ENCODE results near the gene ZNF331. TPM values are rescaled to one million over a fixed set of nuclear protein-coding genes. Genes with fewer than 3 reads are reported as not detected.
A peak's percentile ranks its signal among the peaks of the same experiment; 100 is the strongest.

The ZNF331 gene
- total RNA-seq, 4 donors from 2014 or later: 4.8 to 12.6 (median 7.0) TPM

DNA sequence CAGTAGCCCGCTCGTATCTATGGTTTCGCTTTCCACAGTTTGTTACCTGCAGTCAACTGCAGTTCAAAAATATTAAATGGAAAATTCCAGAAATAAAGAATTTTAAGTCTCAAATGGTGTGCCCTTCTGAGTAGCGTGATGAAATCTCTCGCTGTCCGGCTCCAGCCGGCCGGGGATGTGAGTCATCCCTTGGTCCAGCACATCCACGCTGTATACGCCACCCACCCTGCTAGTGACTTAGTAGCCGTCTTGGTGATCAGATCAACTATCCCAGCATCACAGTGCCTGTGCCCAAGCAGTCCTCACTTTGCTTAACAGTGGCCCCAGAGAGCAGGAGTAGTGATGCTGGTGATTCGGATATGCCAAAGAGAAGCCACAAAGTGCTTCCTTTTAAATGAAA, 40.0 kb downstream of the ZNF331 start:
- Histone ChIP-seq H3K4me3 (peak overlapping the region in 1 of 4 donors; percentile 31), H3K4me1 (no peaks in the 10 kb centered on the region), H3K36me3 (peaks cover 14 to 70% of the 10 kb centered on the region in 2 donors), H3K27ac (no peak overlapping the region), H3K9me3 (peaks cover 0 to 24% (median 2%) of the 10 kb centered on the region in 3 donors), H3K27me3 (no peaks in the 10 kb centered on the region)
- no peak for ATAC-seq
- in situ Hi-C loops (cut with MboI; ENCODE audit: low sequenced_read_pairs in 4 of 4) (no loop called here), intact Hi-C loops (cut with DNase I; ENCODE audit: low total_unique reads) (no loop called here)
- no peak for DNase-seq
- TF ChIP-seq, protein P1, sequence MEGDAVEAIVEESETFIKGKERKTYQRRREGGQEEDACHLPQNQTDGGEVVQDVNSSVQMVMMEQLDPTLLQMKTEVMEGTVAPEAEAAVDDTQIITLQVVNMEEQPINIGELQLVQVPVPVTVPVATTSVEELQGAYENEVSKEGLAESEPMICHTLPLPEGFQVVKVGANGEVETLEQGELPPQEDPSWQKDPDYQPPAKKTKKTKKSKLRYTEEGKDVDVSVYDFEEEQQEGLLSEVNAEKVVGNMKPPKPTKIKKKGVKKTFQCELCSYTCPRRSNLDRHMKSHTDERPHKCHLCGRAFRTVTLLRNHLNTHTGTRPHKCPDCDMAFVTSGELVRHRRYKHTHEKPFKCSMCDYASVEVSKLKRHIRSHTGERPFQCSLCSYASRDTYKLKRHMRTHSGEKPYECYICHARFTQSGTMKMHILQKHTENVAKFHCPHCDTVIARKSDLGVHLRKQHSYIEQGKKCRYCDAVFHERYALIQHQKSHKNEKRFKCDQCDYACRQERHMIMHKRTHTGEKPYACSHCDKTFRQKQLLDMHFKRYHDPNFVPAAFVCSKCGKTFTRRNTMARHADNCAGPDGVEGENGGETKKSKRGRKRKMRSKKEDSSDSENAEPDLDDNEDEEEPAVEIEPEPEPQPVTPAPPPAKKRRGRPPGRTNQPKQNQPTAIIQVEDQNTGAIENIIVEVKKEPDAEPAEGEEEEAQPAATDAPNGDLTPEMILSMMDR (IDR thresholded peaks at IDR 0.05 in 4 of 5, conservative IDR thresholded peaks at IDR 0.05 in 1 of 5): no peak

- ATAC-seq (no peak), DNase-seq (no peak)
- intact Hi-C loops (cut with DNase I; ENCODE audit: low total_unique reads) (no loop called here), in situ Hi-C loops (cut with MboI; ENCODE audit: low sequenced_read_pairs in 4 of 4) (no loop called here)
- Histone ChIP-seq H3K4me1 (no peaks in the 10 kb centered on the region), H3K36me3 (peaks cover 14 to 54% of the 10 kb centered on the region in 2 donors), H3K9me3 (peaks cover 0 to 24% (median 2%) of the 10 kb centered on the region in 3 donors), H3K27ac (no peak overlapping the region), H3K27me3 (no peaks in the 10 kb centered on the region), H3K4me3 (no peak overlapping the region)
- TF ChIP-seq POLR2A (IDR thresholded peaks at IDR 0.05): no peak
- TF ChIP-seq, protein P1 (IDR thresholded peaks at IDR 0.05 in 4 of 5, conservative IDR thresholded peaks at IDR 0.05 in 1 of 5): no peak
These were observed 41.6 kb downstream of the ZNF331 start for GRCh38 chr19:53579518-53579917.

DNA sequence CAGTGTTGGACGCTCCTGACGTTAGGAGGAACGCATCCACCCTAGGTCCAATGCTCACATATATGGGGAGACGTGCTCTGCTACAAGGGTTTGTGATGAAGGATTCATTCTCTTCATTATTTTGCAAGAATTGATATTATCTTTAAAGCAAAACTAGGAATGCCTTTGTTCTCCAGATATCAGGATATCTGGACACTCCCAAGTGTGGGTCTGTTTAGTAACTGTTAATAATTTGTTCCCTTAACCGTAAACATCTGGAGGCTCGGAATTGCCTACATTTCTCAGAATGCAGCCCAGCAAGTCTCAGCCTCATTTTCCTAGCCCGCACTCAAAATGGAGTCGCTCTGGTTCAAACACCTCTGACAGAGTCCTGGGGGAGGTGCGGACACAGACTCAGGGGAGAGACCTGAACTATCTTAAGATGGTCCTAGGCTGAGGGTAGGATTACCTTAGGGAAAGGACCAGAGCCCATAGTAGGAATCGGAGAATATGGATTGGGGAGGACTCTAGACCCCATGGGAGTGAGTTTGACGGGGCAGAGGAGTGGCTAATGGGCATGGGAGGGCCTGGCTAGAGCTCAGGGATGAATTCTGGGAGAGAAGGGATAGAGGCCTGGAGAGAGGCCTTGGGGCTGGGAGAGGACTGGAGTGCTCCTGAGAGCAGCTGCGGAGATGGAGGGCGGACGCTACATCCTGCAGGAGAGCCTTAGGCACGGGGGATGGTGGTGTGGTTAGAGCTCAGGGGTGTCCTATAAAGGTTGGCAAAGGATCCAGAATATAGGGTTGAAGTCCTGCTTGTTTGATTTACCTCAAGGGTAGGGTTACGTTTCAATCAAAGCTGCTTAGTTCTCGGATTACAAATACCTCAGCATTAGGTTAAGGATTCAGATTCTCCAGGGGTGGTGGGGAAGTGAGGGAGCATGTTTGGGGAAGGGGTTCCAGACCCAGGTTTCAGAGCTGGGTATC, 43.2 kb downstream of the ZNF331 start:
- intact Hi-C loops (cut with DNase I; ENCODE audit: low total_unique reads) (no loop called here), in situ Hi-C loops (cut with MboI; ENCODE audit: low sequenced_read_pairs in 4 of 4) (no loop called here)
- Histone ChIP-seq H3K4me3 (no peak overlapping the region), H3K36me3 (peaks cover 14 to 40% of the 10 kb centered on the region in 2 donors), H3K27me3 (no peaks in the 10 kb centered on the region), H3K4me1 (no peaks in the 10 kb centered on the region), H3K27ac (no peak overlapping the region), H3K9me3 (peaks cover 0 to 24% (median 2%) of the 10 kb centered on the region in 3 donors)
- TF ChIP-seq POLR2A (IDR thresholded peaks at IDR 0.05): no peak
- TF ChIP-seq, protein P1 (IDR thresholded peaks at IDR 0.05 in 4 of 5, conservative IDR thresholded peaks at IDR 0.05 in 1 of 5): no peak
- no peak for DNase-seq
- ATAC-seq: no peak

GRCh38 chr19:53581871-53582279, 43.9 kb downstream of the ZNF331 start:
- peaks cover 0 to 19% (median 2%) of the 10 kb centered on the region in 3 donors for H3K9me3 ChIP-seq

More at GRCh38 chr19:53581871-53582279, 43.9 kb downstream of the ZNF331 start:
- Histone ChIP-seq H3K4me1 (no peaks in the 10 kb centered on the region), H3K36me3 (peaks cover 12 to 33% of the 10 kb centered on the region in 2 donors), H3K27me3 (no peaks in the 10 kb centered on the region), H3K27ac (no peak overlapping the region), H3K4me3 (no peak overlapping the region)
- DNase-seq: no peak
- intact Hi-C loops (cut with DNase I; ENCODE audit: low total_unique reads) (no loop called here), in situ Hi-C loops (cut with MboI; ENCODE audit: low sequenced_read_pairs in 4 of 4) (no loop called here)
- no peak for ATAC-seq
- TF ChIP-seq, protein P1 (IDR thresholded peaks at IDR 0.05 in 4 of 5, conservative IDR thresholded peaks at IDR 0.05 in 1 of 5): no peak
- no peak for TF ChIP-seq POLR2A (IDR thresholded peaks at IDR 0.05)
